ENCODE measurements around the gene KLK4. TPM values are rescaled to one million over a fixed set of nuclear protein-coding genes. Genes with fewer than 3 reads are reported as not detected.

KLK4 gene
- total and polyA plus RNA-seq, 9 of the 15 experiments (the other 6 are each of a cell fraction or from before 2014, with no cell fraction given): not detected

DNA sequence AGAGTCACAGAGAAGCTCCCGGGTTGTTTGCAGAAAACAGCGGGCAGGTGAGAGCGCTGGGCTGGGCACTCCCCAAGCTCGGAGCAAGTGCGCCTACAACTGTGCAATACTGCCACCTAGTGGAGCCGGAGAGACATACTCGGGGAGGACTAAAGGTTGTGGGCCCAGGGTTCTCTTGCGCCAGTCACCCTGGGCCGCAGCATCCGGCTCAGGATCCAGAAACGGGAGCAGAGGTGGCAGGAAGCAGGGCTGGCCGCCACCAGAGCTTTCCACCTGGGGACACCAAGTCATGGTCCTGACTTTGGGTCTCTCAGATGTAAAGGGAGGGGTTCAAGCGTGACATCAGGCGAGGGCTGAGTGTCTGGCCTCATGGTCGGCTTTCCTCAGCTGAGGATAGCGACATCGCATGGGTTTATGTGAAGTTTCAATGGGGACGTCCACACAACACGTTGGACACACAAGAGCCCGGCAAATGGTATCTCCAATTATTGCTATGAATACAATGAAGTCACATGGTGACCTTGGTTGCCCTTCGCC lies 11.2 kb upstream of the KLK4 start (continued):
- TF ChIP-seq MAZ (CRISPR knock-in tag; conservative IDR thresholded peaks at IDR 0.05 in 1 of 2, IDR thresholded peaks at IDR 0.05 in 1 of 2): peak in 1 of 2 experiments; percentile 77; a peak in 2 of 4 replicates
- no peak for TF ChIP-seq CAMTA2 (CRISPR knock-in tag; conservative IDR thresholded peaks at IDR 0.05)
- TF ChIP-seq HDAC2 (IDR thresholded peaks at IDR 0.05): no peak
- no peak for TF ChIP-seq TBP (optimal IDR thresholded peaks at IDR 0.05; ENCODE audit: low read depth, low read length)
- TF ChIP-seq SMAD2 (IDR thresholded peaks at IDR 0.05; ENCODE audit: low read depth, low read length): no peak
- no peak for TF ChIP-seq SRSF9 (IDR thresholded peaks at IDR 0.05; ENCODE audit: borderline replicate concordance, low read depth, low read length)
- no peak for TF ChIP-seq ETV5 (CRISPR knock-in tag; IDR thresholded peaks at IDR 0.05; ENCODE audit: low read depth)
- peak in 1 of 3 experiments; percentile 28 for TF ChIP-seq YY1 (IDR thresholded peaks at IDR 0.05; ENCODE audit: borderline replicate concordance in 1 of 3, control insufficient read depth in 1 of 3, extremely low read depth in 1 of 3, insufficient read depth in 3 of 3, insufficient read length in 1 of 3, insufficient replicate concordance in 2 of 3, low read depth in 1 of 3, low read length in 2 of 3)
- peak; percentile 91; the same call in 1 of the 2 replicates for TF ChIP-seq STAG1 (CRISPR knock-in tag; IDR thresholded peaks at IDR 0.05; ENCODE audit: borderline replicate concordance)
- no peak for TF ChIP-seq IFI16 (CRISPR knock-in tag; IDR thresholded peaks at IDR 0.05)
- no peak for TF ChIP-seq HIVEP1 (CRISPR knock-in tag; IDR thresholded peaks at IDR 0.05)
- no peak for TF ChIP-seq TRIM25 (IDR thresholded peaks at IDR 0.05; ENCODE audit: borderline replicate concordance)
- no peak for TF ChIP-seq CBFA2T3 (IDR thresholded peaks at IDR 0.05)

Data from K562 (cell line).